ENCODE measurements around the gene DDOST. TPM values are rescaled to one million over a fixed set of nuclear protein-coding genes. Genes with fewer than 3 reads are reported as not detected.

Gene DDOST
- total and polyA plus RNA-seq, 9 donors: 95.5 to 228 (median 172) TPM

- H3K27ac ChIP-seq: no peak overlapping the region
- TF ChIP-seq POLR2A (IDR thresholded peaks at IDR 0.05) (no peak), CTCF (IDR thresholded peaks at IDR 0.05) (no peak), EP300 (IDR thresholded peaks at IDR 0.05) (no peak)
- intact Hi-C loops (cut with DNase I): no loop called here
- 90 to 91% (median 90%) methylated on average over 9 of the region's 9 CpGs for WGBS, 3 donors
- no peaks in the 10 kb centered on the region for H3K36me3 ChIP-seq
- H3K4me1 ChIP-seq (ENCODE audit: insufficient read depth): no peaks in the 10 kb centered on the region
- H3K27me3 ChIP-seq: no peaks in the 10 kb centered on the region
- no peak for DNase-seq
- no peak overlapping the region for H3K4me3 ChIP-seq
- H3K9me3 ChIP-seq: no peaks in the 10 kb centered on the region
Observed at GRCh38 chr1:20603504-20604464, 57.4 kb downstream of the DDOST start.

- intact Hi-C loops (cut with DNase I): no loop called here
- Histone ChIP-seq H3K4me1 (ENCODE audit: insufficient read depth) (no peaks in the 10 kb centered on the region), H3K9me3 (no peaks in the 10 kb centered on the region), H3K27me3 (no peaks in the 10 kb centered on the region), H3K27ac (no peak overlapping the region), H3K4me3 (no peak overlapping the region), H3K36me3 (no peaks in the 10 kb centered on the region)
- no peak for TF ChIP-seq CTCF (IDR thresholded peaks at IDR 0.05)
- no peak for TF ChIP-seq EP300 (IDR thresholded peaks at IDR 0.05)
- TF ChIP-seq POLR2A (IDR thresholded peaks at IDR 0.05): no peak
- WGBS, 3 donors: 90 to 94% (median 91%) methylated on average over 4 of the region's 4 CpGs
- DNase-seq: no peak
Observed at GRCh38 chr1:20602851-20603450, 58.2 kb downstream of the DDOST start.

Other genes starting within 250 kb of the DDOST start
- 10 to 100 TPM; 11.3 to 95.9 (median 35.2) TPM for gene CAMK2N1, start 175.2 kb downstream of the DDOST start, total RNA-seq
- 10 to 100 TPM; 20.8 to 42.6 TPM for gene CAMK2N1, start 175.2 kb downstream of the DDOST start, polyA plus RNA-seq
- gene MUL1, start 153.2 kb downstream of the DDOST start, total RNA-seq: 10 to 100 TPM; 19.9 to 31.6 (median 24.6) TPM
- 10 to 100 TPM; 16.7 to 20.1 TPM for gene MUL1, start 153.2 kb downstream of the DDOST start, polyA plus RNA-seq
- 1 to 10 TPM in 1 of 7 donors, under 1 TPM in 3, not detected in 3; 0.35 to 1.1 (median 0.69) TPM for gene FAM43B, start 108.8 kb downstream of the DDOST start, total RNA-seq
- under 1 TPM; 0.04 to 0.22 TPM for gene FAM43B, start 108.8 kb downstream of the DDOST start, polyA plus RNA-seq
- 1 to 10 TPM in 5 of 7 donors, not detected in 2; 1.2 to 5.3 (median 1.8) TPM for gene CDA, start 72.3 kb downstream of the DDOST start, total RNA-seq
- 1 to 10 TPM; 2.8 to 2.9 TPM for gene CDA, start 72.3 kb downstream of the DDOST start, polyA plus RNA-seq
- gene PINK1, start 27.9 kb downstream of the DDOST start, total RNA-seq: 10 to 100 TPM; 40.8 to 70.5 (median 59.4) TPM
- gene PINK1, start 27.9 kb downstream of the DDOST start, polyA plus RNA-seq: 10 to 100 TPM; 63.0 to 64.6 TPM
- 1 to 10 TPM in 4 of 7 donors, under 1 TPM in 3; 0.56 to 6.2 (median 2.2) TPM for gene KIF17, start 56.6 kb upstream of the DDOST start, total RNA-seq
- 1 to 10 TPM in 1 of 2 donors, under 1 TPM in 1; 1.00 to 2.2 TPM for gene KIF17, start 56.6 kb upstream of the DDOST start, polyA plus RNA-seq
- 1 to 10 TPM in 2 of 7 donors, under 1 TPM in 4, not detected in 1; 0.43 to 1.8 (median 0.77) TPM for gene SH2D5, start 71.3 kb upstream of the DDOST start, total RNA-seq
- gene SH2D5, start 71.3 kb upstream of the DDOST start, polyA plus RNA-seq: under 1 TPM; 0.15 TPM
- 100 to 1,000 TPM; 184 to 260 (median 211) TPM for gene HP1BP3, start 125.9 kb upstream of the DDOST start, total RNA-seq
- 100 to 1,000 TPM; 162 to 302 TPM for gene HP1BP3, start 125.9 kb upstream of the DDOST start, polyA plus RNA-seq